DND-41 (cell line): ENCODE measurements around the gene ATP2A2.
"Not testable (repeated sequence)": the region's sequence is repeated elsewhere in the genome, so short reads cannot be mapped to it uniquely, and the experiment has no call there.

Experiments
- ATAC-seq: fragments of 200-7000 bp; cut with Tn5 transposase; 3 replicates; pipeline ENCODE4 v1.9.1; 2021; ENCODE audit warnings: low read depth; ENCODE audit not compliant: insufficient read depth
- DNase-seq: peaks from one replicate; pipeline ENCODE4 v3.0.0-alpha.2; 2020
- H2AFZ ChIP-seq: 2 replicates; pipeline ENCODE4 v1.6.0; 2012; ENCODE audit warnings: low read depth, low read length
- H3K27ac ChIP-seq: 2 replicates; pipeline ENCODE4 v1.5.1; 2012; ENCODE audit warnings: low read length, inconsistent platforms
- H3K27me3 ChIP-seq: fragments of 200-600 bp; sonication (generic); 2 replicates; pipeline ENCODE4 v1.6.0; 2012; ENCODE audit warnings: low read length, mild to moderate bottlenecking, inconsistent platforms; ENCODE audit not compliant: insufficient read depth, poor library complexity
- H3K36me3 ChIP-seq: 2 replicates; pipeline ENCODE4 v1.5.1; 2012; ENCODE audit warnings: low read length, inconsistent platforms; ENCODE audit not compliant: insufficient read depth
- H3K4me1 ChIP-seq: 2 replicates; pipeline ENCODE4 v1.5.1; 2012; ENCODE audit warnings: mild to moderate bottlenecking, low read length; ENCODE audit not compliant: insufficient read depth
- H3K4me2 ChIP-seq: 2 replicates; pipeline ENCODE4 v1.6.0; 2012; ENCODE audit warnings: mild to moderate bottlenecking, moderate library complexity, low read length, inconsistent platforms; ENCODE audit not compliant: insufficient read depth
- H3K4me3 ChIP-seq, 2 experiments: fragments of 200-600 bp in 1 of 2; shearing (Covaris generic) in 1 of 2; 2 replicates each; pipeline ENCODE4 v1.5.1; 2012 to 2016; ENCODE audit warnings: inconsistent platforms in 2 of 2, low read length in 2 of 2, mild to moderate bottlenecking in 2 of 2, low read depth in 1 of 2, moderate library complexity in 1 of 2
- H3K79me2 ChIP-seq: 2 replicates; pipeline ENCODE4 v1.6.0; 2012; ENCODE audit warnings: low read length, inconsistent platforms; ENCODE audit not compliant: insufficient read depth
- H3K9ac ChIP-seq: 2 replicates; pipeline ENCODE4 v1.6.0; 2012; ENCODE audit warnings: low read depth, mild to moderate bottlenecking, inconsistent platforms, low read length, moderate library complexity
- H3K9me3 ChIP-seq: 2 replicates; pipeline ENCODE4 v1.5.1; 2012; ENCODE audit warnings: low read length, moderate library complexity, mild to moderate bottlenecking, inconsistent platforms; ENCODE audit not compliant: insufficient read depth, severe bottlenecking
- H4K20me1 ChIP-seq: 2 replicates; pipeline ENCODE4 v1.6.0; 2012; ENCODE audit warnings: low read length; ENCODE audit not compliant: insufficient read depth
- EZH2 ChIP-seq: IDR thresholded peaks from 3 replicates; pipeline ENCODE4 v1.6.1; 2012; ENCODE audit warnings: borderline replicate concordance, low read depth, mild to moderate bottlenecking, moderate library complexity, low read length, inconsistent platforms; ENCODE audit not compliant: severe bottlenecking
- TF ChIP-seq, protein P1 (sequence below): IDR thresholded peaks from 2 replicates; pipeline ENCODE4 v1.5.1; 2012; ENCODE audit warnings: borderline replicate concordance, low read length, moderate library complexity, mild to moderate bottlenecking; ENCODE audit not compliant: poor library complexity, severe bottlenecking; ENCODE audit errors: extremely low read depth

Gene ATP2A2

DNA sequence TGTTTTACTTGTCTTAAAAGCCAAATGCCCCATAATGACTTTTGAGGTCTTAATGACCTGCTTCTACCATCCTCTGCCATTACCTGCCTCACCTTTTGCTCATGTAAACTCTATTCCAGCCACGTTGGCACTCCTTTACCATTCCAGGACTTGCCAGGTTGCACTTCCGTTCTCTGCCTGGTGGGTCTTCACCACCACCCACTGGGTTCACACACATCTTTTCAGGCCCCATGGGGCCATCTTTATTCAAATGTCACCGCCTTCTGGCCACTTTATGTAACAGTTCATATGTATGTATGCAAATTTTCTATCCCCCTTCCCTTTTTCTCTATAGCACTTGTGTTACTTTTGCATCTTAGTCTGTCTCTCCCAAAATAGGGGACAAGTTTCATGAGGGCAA is 57.7 kb downstream of the ATP2A2 start:
- Histone ChIP-seq H3K4me3 (no peak overlapping the region), H4K20me1 (peaks cover 12% of the 10 kb centered on the region; the same call in 1 of the 2 replicates), H3K9me3 (no peaks in the 10 kb centered on the region), H3K4me1 (no peaks in the 10 kb centered on the region), H3K27ac (no peak overlapping the region), H3K27me3 (no peaks in the 10 kb centered on the region), H2AFZ (no peak overlapping the region), H3K79me2 (peaks cover 3% of the 10 kb centered on the region; the same call in 1 of the 2 replicates), H3K9ac (no peak overlapping the region), H3K36me3 (peaks cover 100% of the 10 kb centered on the region), H3K4me2 (no peak overlapping the region)
- DNase-seq (no peak), ATAC-seq (peak; percentile 57; the same call in 1 of the 3 replicates)
- TF ChIP-seq EZH2, result no peak
- TF ChIP-seq, protein P1, sequence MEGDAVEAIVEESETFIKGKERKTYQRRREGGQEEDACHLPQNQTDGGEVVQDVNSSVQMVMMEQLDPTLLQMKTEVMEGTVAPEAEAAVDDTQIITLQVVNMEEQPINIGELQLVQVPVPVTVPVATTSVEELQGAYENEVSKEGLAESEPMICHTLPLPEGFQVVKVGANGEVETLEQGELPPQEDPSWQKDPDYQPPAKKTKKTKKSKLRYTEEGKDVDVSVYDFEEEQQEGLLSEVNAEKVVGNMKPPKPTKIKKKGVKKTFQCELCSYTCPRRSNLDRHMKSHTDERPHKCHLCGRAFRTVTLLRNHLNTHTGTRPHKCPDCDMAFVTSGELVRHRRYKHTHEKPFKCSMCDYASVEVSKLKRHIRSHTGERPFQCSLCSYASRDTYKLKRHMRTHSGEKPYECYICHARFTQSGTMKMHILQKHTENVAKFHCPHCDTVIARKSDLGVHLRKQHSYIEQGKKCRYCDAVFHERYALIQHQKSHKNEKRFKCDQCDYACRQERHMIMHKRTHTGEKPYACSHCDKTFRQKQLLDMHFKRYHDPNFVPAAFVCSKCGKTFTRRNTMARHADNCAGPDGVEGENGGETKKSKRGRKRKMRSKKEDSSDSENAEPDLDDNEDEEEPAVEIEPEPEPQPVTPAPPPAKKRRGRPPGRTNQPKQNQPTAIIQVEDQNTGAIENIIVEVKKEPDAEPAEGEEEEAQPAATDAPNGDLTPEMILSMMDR, result peak; percentile 33

DNA sequence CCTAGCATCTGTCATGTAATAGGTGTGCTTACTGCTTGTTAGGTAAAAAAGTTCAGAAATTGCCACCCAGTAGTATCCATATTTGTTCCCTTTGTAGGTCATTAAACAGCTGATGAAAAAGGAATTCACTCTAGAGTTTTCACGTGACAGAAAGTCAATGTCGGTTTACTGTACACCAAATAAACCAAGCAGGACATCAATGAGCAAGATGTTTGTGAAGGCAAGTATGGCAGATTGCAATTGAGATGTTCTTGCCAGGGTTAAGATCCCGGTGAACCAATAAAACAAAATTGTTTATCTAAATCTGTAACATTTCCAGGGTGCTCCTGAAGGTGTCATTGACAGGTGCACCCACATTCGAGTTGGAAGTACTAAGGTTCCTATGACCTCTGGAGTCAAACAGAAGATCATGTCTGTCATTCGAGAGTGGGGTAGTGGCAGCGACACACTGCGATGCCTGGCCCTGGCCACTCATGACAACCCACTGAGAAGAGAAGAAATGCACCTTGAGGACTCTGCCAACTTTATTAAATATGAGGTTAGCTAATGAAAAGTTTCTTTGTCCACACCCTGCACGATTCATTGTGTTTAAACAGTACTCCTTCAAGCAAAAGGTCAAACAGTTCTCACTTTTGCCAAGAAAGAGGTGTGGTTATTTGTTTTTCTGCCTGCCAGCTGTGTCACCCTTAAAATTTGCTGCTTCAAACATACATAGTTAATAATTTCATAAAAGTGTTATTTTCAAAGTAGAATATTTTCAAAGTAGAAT is 58.3 kb downstream of the ATP2A2 start:
- TF ChIP-seq, protein P1, result no peak
- no peak for TF ChIP-seq EZH2
- H3K79me2 ChIP-seq, result peaks cover 3% of the 10 kb centered on the region; the same call in 1 of the 2 replicates
- no peak overlapping the region for H3K27ac ChIP-seq
- peaks cover 100% of the 10 kb centered on the region for H3K36me3 ChIP-seq
- peaks cover 12% of the 10 kb centered on the region; the same call in 1 of the 2 replicates for H4K20me1 ChIP-seq
- H3K4me1 ChIP-seq, result no peaks in the 10 kb centered on the region
- H3K9ac ChIP-seq, result no peak overlapping the region
- DNase-seq (no peak), ATAC-seq (no peak)
- no peak overlapping the region for H3K4me2 ChIP-seq
- no peak overlapping the region for H2AFZ ChIP-seq
- no peaks in the 10 kb centered on the region for H3K27me3 ChIP-seq
- no peak overlapping the region for H3K4me3 ChIP-seq
- H3K9me3 ChIP-seq, result no peaks in the 10 kb centered on the region

DNA sequence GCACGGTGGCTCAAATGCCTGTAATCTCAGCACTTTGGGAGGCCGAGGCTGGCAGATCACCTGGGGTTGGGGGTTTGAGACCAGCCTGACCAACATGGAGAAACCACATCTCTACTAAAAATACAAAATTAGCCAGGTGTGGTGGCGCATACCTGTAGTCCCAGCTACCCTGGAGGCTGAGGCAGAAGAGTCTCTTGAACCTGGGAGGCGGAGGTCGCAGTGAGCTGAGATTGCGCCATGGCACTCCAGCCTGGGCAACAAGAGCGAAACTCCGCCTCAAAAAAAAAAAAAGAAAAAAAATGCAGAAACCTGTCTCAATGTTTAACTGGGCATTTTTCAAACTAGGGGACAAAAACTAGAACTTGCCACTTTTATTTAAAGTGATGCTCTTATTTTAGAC is 59.2 kb downstream of the ATP2A2 start:
- not testable (repeated sequence) for H3K4me3 ChIP-seq, H3K79me2 ChIP-seq

DNA sequence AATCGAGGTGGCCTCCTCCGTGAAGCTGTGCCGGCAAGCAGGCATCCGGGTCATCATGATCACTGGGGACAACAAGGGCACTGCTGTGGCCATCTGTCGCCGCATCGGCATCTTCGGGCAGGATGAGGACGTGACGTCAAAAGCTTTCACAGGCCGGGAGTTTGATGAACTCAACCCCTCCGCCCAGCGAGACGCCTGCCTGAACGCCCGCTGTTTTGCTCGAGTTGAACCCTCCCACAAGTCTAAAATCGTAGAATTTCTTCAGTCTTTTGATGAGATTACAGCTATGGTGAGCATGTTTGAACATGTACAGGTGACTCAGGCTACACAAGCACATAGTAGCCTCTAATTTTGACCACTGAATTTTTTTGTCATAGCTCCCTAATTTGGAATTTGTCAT is 59.7 kb downstream of the ATP2A2 start:
- Histone ChIP-seq H3K79me2 (peaks cover 3% of the 10 kb centered on the region; the same call in 1 of the 2 replicates), H3K4me2 (no peak overlapping the region), H3K9me3 (no peaks in the 10 kb centered on the region), H2AFZ (no peak overlapping the region), H4K20me1 (peaks cover 12% of the 10 kb centered on the region; the same call in 1 of the 2 replicates), H3K4me1 (no peaks in the 10 kb centered on the region), H3K27me3 (no peaks in the 10 kb centered on the region), H3K36me3 (peaks cover 100% of the 10 kb centered on the region), H3K27ac (no peak overlapping the region), H3K4me3 (no peak overlapping the region), H3K9ac (no peak overlapping the region)
- DNase-seq, result no peak
- no peak for TF ChIP-seq EZH2
- TF ChIP-seq, protein P1, result no peak
- ATAC-seq, result no peak

More for the DNA sequence above, 59.2 kb downstream of the ATP2A2 start:
- not testable (repeated sequence) for H2AFZ ChIP-seq, H3K9me3 ChIP-seq, H3K27ac ChIP-seq, H3K4me1 ChIP-seq, H3K9ac ChIP-seq, DNase-seq, ATAC-seq, H3K27me3 ChIP-seq, H3K4me2 ChIP-seq
- peaks cover 100% of the 10 kb centered on the region for H3K36me3 ChIP-seq
- peaks cover 12% of the 10 kb centered on the region; the same call in 1 of the 2 replicates for H4K20me1 ChIP-seq
